Measurements from ENCODE around the gene ST6GAL2. TPM values are rescaled to one million over a fixed set of nuclear protein-coding genes. Genes with fewer than 3 reads are reported as not detected.

ST6GAL2 gene
- polyA plus RNA-seq, 3 donors, result not detected

- no peak overlapping the region for H3K4me2 ChIP-seq (replicated peaks; ENCODE audit: extremely low read depth, low read length, poor library complexity, severe bottlenecking)
- H4K20me1 ChIP-seq (ENCODE audit: insufficient read depth, low read length), result no peaks in the 10 kb centered on the region
- Mint-ChIP-seq H3K4me1 (no peaks in the 10 kb centered on the region), H3K27ac (no peak overlapping the region), H3K9me3 (peaks cover 4 to 12% (median 7%) of the 10 kb centered on the region in 7 donors), H3K4me3 (no peak overlapping the region), H3K36me3 (no peaks in the 10 kb centered on the region), H3K27me3 (ENCODE audit: low read depth in 3 of 3) (no peaks in the 10 kb centered on the region)
- no peak overlapping the region for H2AFZ ChIP-seq (ENCODE audit: insufficient read depth, low read depth, low read length, poor library complexity, severe bottlenecking)
- intact Hi-C loops (cut with micrococcal nuclease), result no loop called here
- WGBS (ENCODE audit: insufficient coverage), result 100% methylated on average over 2 of the region's 3 CpGs
- no peak overlapping the region for H3K4me3 ChIP-seq (replicated peaks in 1 of 3; ENCODE audit: low read depth in 2 of 3, low read length in 3 of 3)
- DNase-seq, result no peak
- no peak overlapping the region for H3K9ac ChIP-seq (ENCODE audit: insufficient read depth, low read length, poor library complexity, severe bottlenecking)
- no peak for TF ChIP-seq CTCF (IDR thresholded peaks at IDR 0.05)
- H3K27me3 ChIP-seq (ENCODE audit: control insufficient read depth in 2 of 2, insufficient read depth in 2 of 2, low read length in 2 of 2), result no peaks in the 10 kb centered on the region
- no peaks in the 10 kb centered on the region for H3K36me3 ChIP-seq (replicated peaks in 1 of 2; ENCODE audit: control insufficient read depth in 1 of 2, insufficient read depth in 2 of 2, low read length in 2 of 2)
- H3K9me3 ChIP-seq (replicated peaks in 1 of 2; ENCODE audit: control insufficient read depth in 1 of 2, insufficient read depth in 1 of 2, low read length in 2 of 2), result peaks cover 0 to 8% of the 10 kb centered on the region in 2 donors
- no peak overlapping the region for H3K27ac ChIP-seq (ENCODE audit: low read depth in 1 of 2, low read length in 2 of 2)
- no peaks in the 10 kb centered on the region for H3K79me2 ChIP-seq (ENCODE audit: insufficient read depth, low read length)
- H3K4me1 ChIP-seq (ENCODE audit: control insufficient read depth in 1 of 2, insufficient read depth in 2 of 2, low read length in 2 of 2), result no peaks in the 10 kb centered on the region
Measured at GRCh38 chr2:106781196-106781595, 104.8 kb downstream of the ST6GAL2 start.

GRCh38 chr2:106771811-106772210, 114.2 kb downstream of the ST6GAL2 start:
- Mint-ChIP-seq H3K27ac (no peak overlapping the region), H3K27me3 (ENCODE audit: low read depth in 3 of 3) (peaks cover 0 to 2% (median 0%) of the 10 kb centered on the region in 3 donors), H3K9me3 (peaks cover 5 to 29% (median 16%) of the 10 kb centered on the region in 7 donors), H3K36me3 (no peaks in the 10 kb centered on the region), H3K4me3 (no peak overlapping the region), H3K4me1 (no peaks in the 10 kb centered on the region)
- H2AFZ ChIP-seq (ENCODE audit: insufficient read depth, low read depth, low read length, poor library complexity, severe bottlenecking), result no peak overlapping the region
- 92% methylated on average over 3 of the region's 3 CpGs for WGBS (ENCODE audit: insufficient coverage)
- no peak for TF ChIP-seq CTCF (IDR thresholded peaks at IDR 0.05)
- H3K36me3 ChIP-seq (replicated peaks in 1 of 2; ENCODE audit: control insufficient read depth in 1 of 2, insufficient read depth in 2 of 2, low read length in 2 of 2), result no peaks in the 10 kb centered on the region
- intact Hi-C loops (cut with micrococcal nuclease), result no loop called here
- no peaks in the 10 kb centered on the region for H3K27me3 ChIP-seq (ENCODE audit: control insufficient read depth in 2 of 2, insufficient read depth in 2 of 2, low read length in 2 of 2)
- no peak overlapping the region for H3K4me3 ChIP-seq (replicated peaks in 1 of 3; ENCODE audit: low read depth in 2 of 3, low read length in 3 of 3)
- H3K4me2 ChIP-seq (replicated peaks; ENCODE audit: extremely low read depth, low read length, poor library complexity, severe bottlenecking), result no peak overlapping the region
- no peak overlapping the region for H3K9ac ChIP-seq (ENCODE audit: insufficient read depth, low read length, poor library complexity, severe bottlenecking)
- H3K4me1 ChIP-seq (ENCODE audit: control insufficient read depth in 1 of 2, insufficient read depth in 2 of 2, low read length in 2 of 2), result no peaks in the 10 kb centered on the region
- no peaks in the 10 kb centered on the region for H4K20me1 ChIP-seq (ENCODE audit: insufficient read depth, low read length)
- H3K9me3 ChIP-seq (replicated peaks in 1 of 2; ENCODE audit: control insufficient read depth in 1 of 2, insufficient read depth in 1 of 2, low read length in 2 of 2), result peaks cover 0 to 25% of the 10 kb centered on the region in 2 donors
- no peak for DNase-seq
- no peak overlapping the region for H3K27ac ChIP-seq (ENCODE audit: low read depth in 1 of 2, low read length in 2 of 2)
- H3K79me2 ChIP-seq (ENCODE audit: insufficient read depth, low read length), result no peaks in the 10 kb centered on the region

All from CD14-positive monocyte (primary cell).